Measurements from ENCODE around the gene DCHS2.

DCHS2 gene

GRCh38 chr4:154332681-154333421, 158.7 kb downstream of the DCHS2 start:
- H2AK5ac ChIP-seq (ENCODE audit: low read length): no peak overlapping the region
- DNase-seq: peak in 1 of 2 donors; percentile 5
- H2BK120ac ChIP-seq (ENCODE audit: insufficient read depth, low read length, poor library complexity): no peak overlapping the region
- no peaks in the 10 kb centered on the region for H3K27me3 ChIP-seq (ENCODE audit: insufficient read depth, low read length)
- no peak overlapping the region for H2AFZ ChIP-seq (ENCODE audit: insufficient read depth, low read length, poor library complexity)
- H3K14ac ChIP-seq (ENCODE audit: low read length): no peak overlapping the region
- no CpG with 5 or more reads among the region's 48 CpGs for WGBS (ENCODE audit: extremely low coverage, insufficient coverage, insufficient read length)
- H3K4me2 ChIP-seq (ENCODE audit: low read length): peak overlapping the region; percentile 50
- H4K12ac ChIP-seq (ENCODE audit: low read depth, low read length): no peak overlapping the region
- no peaks in the 10 kb centered on the region for H3K79me1 ChIP-seq (ENCODE audit: low read length)
- H3K9ac ChIP-seq (ENCODE audit: low read length): no peak overlapping the region
- H2BK5ac ChIP-seq (ENCODE audit: low read depth, low read length, poor library complexity): no peak overlapping the region
- H4K8ac ChIP-seq (ENCODE audit: low read depth, low read length): no peak overlapping the region
- peaks cover 0 to 6% of the 10 kb centered on the region in 2 experiments for H3K4me1 ChIP-seq (ENCODE audit: control insufficient read depth in 1 of 2, insufficient read depth in 2 of 2, low read length in 2 of 2)
- no peak overlapping the region for H3K4ac ChIP-seq (ENCODE audit: low read depth, low read length)
- H3K4me3 ChIP-seq (ENCODE audit: low read depth, low read length): no peak overlapping the region
- no peak overlapping the region for H4K91ac ChIP-seq (ENCODE audit: low read depth, low read length)
- H2BK12ac ChIP-seq (ENCODE audit: low read length): no peak overlapping the region
- no peaks in the 10 kb centered on the region for H3K9me3 ChIP-seq (ENCODE audit: insufficient read depth, low read depth, low read length)
- no peaks in the 10 kb centered on the region for H3K79me2 ChIP-seq (ENCODE audit: control insufficient read depth, insufficient read depth, low read length, poor library complexity)
- no peak overlapping the region for H3K23ac ChIP-seq (ENCODE audit: low read length)
- H3K18ac ChIP-seq (ENCODE audit: low read length): no peak overlapping the region
- H3K27ac ChIP-seq (ENCODE audit: low read depth, low read length): no peak overlapping the region
- H3K36me3 ChIP-seq (ENCODE audit: control insufficient read depth in 1 of 2, insufficient read depth in 2 of 2, low read length in 2 of 2): no peaks in the 10 kb centered on the region

- H3K23ac ChIP-seq (ENCODE audit: low read length): no peak overlapping the region
- no peak overlapping the region for H4K91ac ChIP-seq (ENCODE audit: low read depth, low read length)
- no peak overlapping the region for H2AK5ac ChIP-seq (ENCODE audit: low read length)
- no peak overlapping the region for H3K4me3 ChIP-seq (ENCODE audit: low read depth, low read length)
- H3K79me1 ChIP-seq (ENCODE audit: low read length): no peaks in the 10 kb centered on the region
- H3K14ac ChIP-seq (ENCODE audit: low read length): no peak overlapping the region
- no peak overlapping the region for H3K4ac ChIP-seq (ENCODE audit: low read depth, low read length)
- H4K8ac ChIP-seq (ENCODE audit: low read depth, low read length): no peak overlapping the region
- no peaks in the 10 kb centered on the region for H3K79me2 ChIP-seq (ENCODE audit: control insufficient read depth, insufficient read depth, low read length, poor library complexity)
- no peak overlapping the region for H3K18ac ChIP-seq (ENCODE audit: low read length)
- peaks cover 0 to 6% of the 10 kb centered on the region in 2 experiments for H3K4me1 ChIP-seq (ENCODE audit: control insufficient read depth in 1 of 2, insufficient read depth in 2 of 2, low read length in 2 of 2)
- H3K4me2 ChIP-seq (ENCODE audit: low read length): no peak overlapping the region
- no peaks in the 10 kb centered on the region for H3K9me3 ChIP-seq (ENCODE audit: insufficient read depth, low read depth, low read length)
- no peak overlapping the region for H2BK5ac ChIP-seq (ENCODE audit: low read depth, low read length, poor library complexity)
- H2AFZ ChIP-seq (ENCODE audit: insufficient read depth, low read length, poor library complexity): no peak overlapping the region
- H3K27ac ChIP-seq (ENCODE audit: low read depth, low read length): no peak overlapping the region
- H4K12ac ChIP-seq (ENCODE audit: low read depth, low read length): no peak overlapping the region
- H3K9ac ChIP-seq (ENCODE audit: low read length): no peak overlapping the region
- H3K27me3 ChIP-seq (ENCODE audit: insufficient read depth, low read length): no peaks in the 10 kb centered on the region
- WGBS (ENCODE audit: extremely low coverage, insufficient coverage, insufficient read length): no CpG with 5 or more reads among the region's 3 CpGs
- DNase-seq: peak; percentile 14 to 28
- H3K36me3 ChIP-seq (ENCODE audit: control insufficient read depth in 1 of 2, insufficient read depth in 2 of 2, low read length in 2 of 2): no peaks in the 10 kb centered on the region
- H2BK12ac ChIP-seq (ENCODE audit: low read length): no peak overlapping the region
- H2BK120ac ChIP-seq (ENCODE audit: insufficient read depth, low read length, poor library complexity): no peak overlapping the region
Observed at GRCh38 chr4:154329939-154330338, 161.7 kb downstream of the DCHS2 start.

GRCh38 chr4:154329268-154329868, 162.2 kb downstream of the DCHS2 start:
- H3K36me3 ChIP-seq (ENCODE audit: control insufficient read depth in 1 of 2, insufficient read depth in 2 of 2, low read length in 2 of 2): no peaks in the 10 kb centered on the region

GRCh38 chr4:154328030-154328429, 163.6 kb downstream of the DCHS2 start:
- H3K14ac ChIP-seq (ENCODE audit: low read length): no peak overlapping the region
- H3K27ac ChIP-seq (ENCODE audit: low read depth, low read length): no peak overlapping the region
- H3K9ac ChIP-seq (ENCODE audit: low read length): no peak overlapping the region
- H4K91ac ChIP-seq (ENCODE audit: low read depth, low read length): no peak overlapping the region
- no peak overlapping the region for H3K4ac ChIP-seq (ENCODE audit: low read depth, low read length)
- no peak overlapping the region for H3K4me2 ChIP-seq (ENCODE audit: low read length)
- no peak overlapping the region for H4K8ac ChIP-seq (ENCODE audit: low read depth, low read length)
- no peak overlapping the region for H2BK12ac ChIP-seq (ENCODE audit: low read length)
- H2AK5ac ChIP-seq (ENCODE audit: low read length): no peak overlapping the region
- H3K27me3 ChIP-seq (ENCODE audit: insufficient read depth, low read length): no peaks in the 10 kb centered on the region
- H3K23ac ChIP-seq (ENCODE audit: low read length): no peak overlapping the region
- WGBS (ENCODE audit: extremely low coverage, insufficient coverage, insufficient read length): no CpG with 5 or more reads among the region's 1 CpG
- H3K4me1 ChIP-seq (ENCODE audit: control insufficient read depth in 1 of 2, insufficient read depth in 2 of 2, low read length in 2 of 2): peaks cover 0 to 4% of the 10 kb centered on the region in 2 experiments
- no peaks in the 10 kb centered on the region for H3K79me2 ChIP-seq (ENCODE audit: control insufficient read depth, insufficient read depth, low read length, poor library complexity)
- H4K12ac ChIP-seq (ENCODE audit: low read depth, low read length): no peak overlapping the region
- H2AFZ ChIP-seq (ENCODE audit: insufficient read depth, low read length, poor library complexity): no peak overlapping the region
- H3K4me3 ChIP-seq (ENCODE audit: low read depth, low read length): no peak overlapping the region
- no peak overlapping the region for H3K18ac ChIP-seq (ENCODE audit: low read length)
- no peak overlapping the region for H2BK5ac ChIP-seq (ENCODE audit: low read depth, low read length, poor library complexity)
- no peak for DNase-seq
- H3K36me3 ChIP-seq (ENCODE audit: control insufficient read depth in 1 of 2, insufficient read depth in 2 of 2, low read length in 2 of 2): no peaks in the 10 kb centered on the region
- no peaks in the 10 kb centered on the region for H3K79me1 ChIP-seq (ENCODE audit: low read length)
- no peak overlapping the region for H2BK120ac ChIP-seq (ENCODE audit: insufficient read depth, low read length, poor library complexity)
- no peaks in the 10 kb centered on the region for H3K9me3 ChIP-seq (ENCODE audit: insufficient read depth, low read depth, low read length)

More at GRCh38 chr4:154329268-154329868, 162.2 kb downstream of the DCHS2 start:
- Histone ChIP-seq H3K4ac (ENCODE audit: low read depth, low read length) (no peak overlapping the region), H2BK12ac (ENCODE audit: low read length) (no peak overlapping the region), H3K4me2 (ENCODE audit: low read length) (no peak overlapping the region), H3K9ac (ENCODE audit: low read length) (no peak overlapping the region), H4K8ac (ENCODE audit: low read depth, low read length) (no peak overlapping the region), H2BK120ac (ENCODE audit: insufficient read depth, low read length, poor library complexity) (peak overlapping the region; percentile 27), H3K27me3 (ENCODE audit: insufficient read depth, low read length) (no peaks in the 10 kb centered on the region), H2AFZ (ENCODE audit: insufficient read depth, low read length, poor library complexity) (no peak overlapping the region), H3K9me3 (ENCODE audit: insufficient read depth, low read depth, low read length) (no peaks in the 10 kb centered on the region), H3K23ac (ENCODE audit: low read length) (no peak overlapping the region), H2AK5ac (ENCODE audit: low read length) (no peak overlapping the region), H3K27ac (ENCODE audit: low read depth, low read length) (no peak overlapping the region), H3K18ac (ENCODE audit: low read length) (no peak overlapping the region), H4K12ac (ENCODE audit: low read depth, low read length) (no peak overlapping the region), H3K14ac (ENCODE audit: low read length) (no peak overlapping the region), H3K79me1 (ENCODE audit: low read length) (no peaks in the 10 kb centered on the region), H3K79me2 (ENCODE audit: control insufficient read depth, insufficient read depth, low read length, poor library complexity) (no peaks in the 10 kb centered on the region), H2BK5ac (ENCODE audit: low read depth, low read length, poor library complexity) (no peak overlapping the region), H3K4me3 (ENCODE audit: low read depth, low read length) (no peak overlapping the region), H4K91ac (ENCODE audit: low read depth, low read length) (no peak overlapping the region), H3K4me1 (ENCODE audit: control insufficient read depth in 1 of 2, insufficient read depth in 2 of 2, low read length in 2 of 2) (peaks cover 0 to 6% of the 10 kb centered on the region in 2 experiments)
- WGBS (ENCODE audit: extremely low coverage, insufficient coverage, insufficient read length): no CpG with 5 or more reads among the region's 11 CpGs
- DNase-seq: peak in 1 of 2 donors; percentile 43
